B cell (primary cell): ENCODE measurements around the gene NOSIP. TPM values are rescaled to one million over a fixed set of nuclear protein-coding genes. Genes with fewer than 3 reads are reported as not detected.

ENCODE experiments used
- ATAC-seq: fragments of 200-7000 bp; cut with Tn5 transposase; one replicate; pipeline ENCODE4 v1.10.0; 2021; ENCODE audit warnings: low read depth, mild to moderate bottlenecking, moderate number of reproducible peaks, moderate library complexity
- CTCF ChIA-PET: fragments of 350-600 bp; sonication (Branson Sonifier 250); formaldehyde crosslinking; loops from one replicate; lab custom pipeline; 2021; ENCODE audit warnings: antibody characterized with exemption, inconsistent platforms; lab: Charles Lee
- POLR2A ChIA-PET: fragments of 350-600 bp; sonication (Branson Sonifier 250); formaldehyde crosslinking; loops from one replicate; lab custom pipeline; 2021; ENCODE audit warnings: antibody characterized with exemption; lab: Charles Lee
- DNase-seq: peaks from one replicate; pipeline ENCODE4 v3.0.0; 2013
- H2AFZ ChIP-seq: 2 replicates; pipeline ENCODE4 v1.6.1; 2012; ENCODE audit warnings: mild to moderate bottlenecking, low read depth, low read length; ENCODE audit not compliant: insufficient read depth, poor library complexity, severe bottlenecking
- H3K27ac ChIP-seq, 2 donors: 1 replicate in 1 of 2; 2 replicates in 1 of 2; pipeline ENCODE4 v1.5.1; 2012 to 2013; ENCODE audit warnings: low read length in 2 of 2, mild to moderate bottlenecking in 2 of 2, moderate library complexity in 1 of 2
- H3K27me3 ChIP-seq, 4 experiments: fragments of 200-600 bp in 1 of 4; sonication (generic) in 1 of 4; replicated peaks in 1 of 4; 1 replicate in 2 of 4; 2 replicates in 2 of 4; pipeline versions ENCODE4 v1.6.1 to v1.7.0; 2013 to 2016; ENCODE audit warnings: low read length in 3 of 4, mild to moderate bottlenecking in 2 of 4, mixed read lengths in 1 of 4, moderate library complexity in 1 of 4; ENCODE audit not compliant: insufficient read depth in 4 of 4, control insufficient read depth in 3 of 4; ENCODE audit errors: control extremely low read depth in 1 of 4
- H3K36me3 ChIP-seq, 2 experiments: replicated peaks in 1 of 2; 1 replicate in 1 of 2; 2 replicates in 1 of 2; pipeline versions ENCODE4 v1.6.1 to v1.7.1; 2013; ENCODE audit warnings: low read length in 1 of 2; ENCODE audit not compliant: insufficient read depth in 2 of 2, control insufficient read depth in 1 of 2; ENCODE audit errors: control extremely low read depth in 1 of 2, extremely low read depth in 1 of 2
- H3K4me1 ChIP-seq, 2 donors: fragments of 200-600 bp in 1 of 2; sonication (generic) in 1 of 2; 1 replicate in 1 of 2; 2 replicates in 1 of 2; pipeline versions ENCODE4 v1.5.1 to v1.6.1; 2013 to 2017; ENCODE audit warnings: low read length in 2 of 2; ENCODE audit not compliant: control insufficient read depth in 2 of 2, insufficient read depth in 2 of 2
- H3K4me2 ChIP-seq: replicated peaks from 2 replicates; pipeline ENCODE3; 2012; ENCODE audit warnings: mild to moderate bottlenecking, low read depth, low read length; ENCODE audit not compliant: poor library complexity, severe bottlenecking
- H3K4me3 ChIP-seq, 5 experiments: fragments of 200-600 bp in 1 of 5; sonication (generic) in 1 of 5; 1 replicate in 3 of 5; 2 replicates in 2 of 5; pipeline versions ENCODE4 v1.5.1 to v1.7.0; 2011 to 2016; ENCODE audit warnings: low read length in 4 of 5, mild to moderate bottlenecking in 4 of 5, low read depth in 2 of 5, control low read depth in 1 of 5, moderate library complexity in 1 of 5; ENCODE audit not compliant: insufficient read depth in 1 of 5; ENCODE audit errors: control extremely low read depth in 1 of 5, extremely low read depth in 1 of 5
- H3K79me2 ChIP-seq: fragments of 200-600 bp; sonication (generic); one replicate; pipeline ENCODE4 v1.6.0; 2016; ENCODE audit warnings: low read length; ENCODE audit not compliant: control insufficient read depth, insufficient read depth
- H3K9ac ChIP-seq: fragments of 200-600 bp; sonication (generic); 2 replicates; pipeline ENCODE4 v1.6.1; 2017; ENCODE audit warnings: mild to moderate bottlenecking, low read length, moderate library complexity
- H3K9me3 ChIP-seq, 3 donors: one replicate each; pipeline versions ENCODE4 v1.6.1 to v1.7.1; 2013; ENCODE audit warnings: low read length in 2 of 3; ENCODE audit not compliant: control insufficient read depth in 2 of 3, insufficient read depth in 1 of 3; ENCODE audit errors: control extremely low read depth in 1 of 3
- H4K20me1 ChIP-seq: 2 replicates; pipeline ENCODE4 v1.6.0; 2012; ENCODE audit warnings: mild to moderate bottlenecking, low read length; ENCODE audit not compliant: insufficient read depth, control insufficient read depth, poor library complexity, severe bottlenecking
- H3K27ac Mint-ChIP-seq: one replicate; pipeline ENCODE4 v1.8.0; 2021; ENCODE audit warnings: mixed read lengths
- H3K27me3 Mint-ChIP-seq: one replicate; pipeline ENCODE4 v1.8.0; 2021; ENCODE audit warnings: mixed read lengths
- H3K4me1 Mint-ChIP-seq: one replicate; pipeline ENCODE4 v1.8.0; 2021; ENCODE audit warnings: mixed read lengths
- H3K4me3 Mint-ChIP-seq: one replicate; pipeline ENCODE4 v1.8.0; 2021; ENCODE audit warnings: mixed read lengths
- H3K9me3 Mint-ChIP-seq: one replicate; pipeline ENCODE4 v1.8.0; 2022; ENCODE audit warnings: mixed read lengths; ENCODE audit not compliant: insufficient read depth
- EZH2 ChIP-seq: IDR thresholded peaks from 2 replicates; pipeline ENCODE4 v1.6.1; 2012; ENCODE audit warnings: borderline replicate concordance, low read depth, mild to moderate bottlenecking, moderate library complexity, low read length; ENCODE audit not compliant: insufficient read depth, poor library complexity, severe bottlenecking
- WGBS: methylation state at CpG from one replicate; pipeline ENCODE4 v1.1.5; 2013; ENCODE audit warnings: missing lambda C conversion rate; ENCODE audit not compliant: insufficient coverage; 5-methylcytosine and 5-hydroxymethylcytosine counted together
- intact Hi-C: fragments of 100-400 bp; cut with micrococcal nuclease; formaldehyde crosslinking; loops from one replicate; pipeline ENCODE4 v1.10.0; 2022
- polyA plus RNA-seq: library from polyadenylated mRNA; depleted of rRNA; stranded (reverse); fragments of >200 nt; gene quantifications from 2 replicates; pipeline ENCODE4 v1.2.3, GENCODE V29; 2012
- total RNA-seq, 2 donors: library from RNA; stranded (reverse); fragments of 120-200 nt in 1 of 2; gene quantifications; 1 replicate in 1 of 2; 2 replicates in 1 of 2; pipeline versions ENCODE4 v1.2.3 to v1.2.4, GENCODE V29; 2013 to 2022
- TF ChIP-seq, protein P1 (sequence below): fragments of 200-600 bp; IDR thresholded peaks from one replicate; pipeline ENCODE4 v1.8.0; 2022; ENCODE audit warnings: antibody characterized with exemption, mild to moderate bottlenecking

Gene NOSIP
- total and polyA plus RNA-seq, 2 donors (not counting 1 experiment from before 2014, with no cell fraction given) = 55.5 to 135 TPM

DNA sequence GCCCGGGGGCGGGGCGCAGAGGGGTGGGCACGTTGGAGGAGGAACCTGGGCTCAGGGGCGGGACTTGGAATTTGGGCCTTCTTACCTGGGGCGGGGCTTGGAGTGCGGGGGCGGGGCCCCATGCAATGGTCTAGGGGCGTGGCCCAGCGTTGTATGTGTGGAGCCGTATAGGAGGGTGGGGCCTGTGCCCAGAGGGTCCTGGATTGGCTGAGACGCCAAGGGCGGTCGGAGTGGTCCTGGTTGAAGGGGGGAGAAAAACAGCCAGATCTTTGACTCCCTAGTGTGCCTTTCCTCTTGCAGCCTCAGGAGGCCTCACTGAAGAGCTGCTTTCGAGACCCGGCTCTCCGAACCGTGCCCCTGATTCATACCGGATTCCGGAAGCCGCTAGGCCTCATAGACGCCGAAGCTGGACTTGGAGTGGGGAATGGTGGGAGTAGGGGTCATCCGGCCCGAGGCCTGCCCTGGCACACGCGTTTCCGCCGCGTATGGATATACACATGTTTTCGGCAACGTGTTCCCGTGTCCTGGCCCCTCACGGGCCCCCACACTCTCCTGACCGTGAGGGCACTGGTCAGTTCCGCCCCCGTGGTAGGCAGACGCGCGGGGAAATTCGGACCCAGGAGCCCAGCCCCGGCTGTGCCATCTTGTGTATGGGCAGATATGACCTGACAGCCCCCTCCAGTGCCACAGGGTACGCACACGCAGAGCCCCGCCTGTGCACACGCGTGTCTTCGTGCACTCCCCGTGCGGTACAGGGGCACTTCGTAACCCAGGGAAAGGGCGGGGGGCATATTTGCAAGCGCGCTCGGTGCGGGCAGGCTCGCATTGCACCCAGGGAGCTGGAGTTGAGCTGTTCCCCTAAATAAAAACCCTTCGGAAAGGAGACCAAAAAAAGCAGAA lies 10.0 kb upstream of the NOSIP start:
- peaks cover 0 to 15% of the 10 kb centered on the region in 2 experiments for H3K36me3 ChIP-seq
- H3K4me3 Mint-ChIP-seq = peak overlapping the region; percentile 84
- WGBS = 0% methylated on average over 48 of the region's 58 CpGs
- peak overlapping the region; percentile 69 to 85 (median 77) for H3K4me3 ChIP-seq
- no peaks in the 10 kb centered on the region for H3K9me3 ChIP-seq
- DNase-seq = peak; percentile 97
- CTCF ChIA-PET = interaction anchor here (0.7 to 3.2 kb wide), 6 partner anchors 10 to 87 kb away, joined by 3 to 15 read pairs (median 4); partner anchors contain the start of genes NOSIP, PRMT1, PRRG2 and RRAS
- H4K20me1 ChIP-seq = peaks cover 37% of the 10 kb centered on the region
- peaks cover 16 to 26% of the 10 kb centered on the region in 2 donors for H3K4me1 ChIP-seq
- H3K79me2 ChIP-seq = peaks cover 37% of the 10 kb centered on the region
- ATAC-seq = peak; percentile 80
- intact Hi-C loops = loop anchor here (1.0 to 5.0 kb wide), 6 partner anchors 10 to 1333 kb away; partner anchors contain the start of genes AKT1S1, BCL2L12, CARD8 and IRF3
- H3K4me2 ChIP-seq = peak overlapping the region; percentile 89
- no peaks in the 10 kb centered on the region for H3K27me3 Mint-ChIP-seq
- H3K27ac Mint-ChIP-seq = peak overlapping the region; percentile 91
- peak overlapping the region; percentile 72 to 85 for H3K27ac ChIP-seq
- POLR2A ChIA-PET = interaction anchor here (0.5 to 3.7 kb wide), 11 partner anchors 10 to 260 kb away, joined by 3 to 28 read pairs (median 5); partner anchors contain the start of genes BCL2L12, IRF3, NOSIP and PRMT1
- no peaks in the 10 kb centered on the region for H3K27me3 ChIP-seq
- H2AFZ ChIP-seq = peak overlapping the region; percentile 67
- peaks cover 27% of the 10 kb centered on the region for H3K4me1 Mint-ChIP-seq
- peak overlapping the region; percentile 78 for H3K9ac ChIP-seq
- no peak for TF ChIP-seq EZH2
- TF ChIP-seq, protein P1, sequence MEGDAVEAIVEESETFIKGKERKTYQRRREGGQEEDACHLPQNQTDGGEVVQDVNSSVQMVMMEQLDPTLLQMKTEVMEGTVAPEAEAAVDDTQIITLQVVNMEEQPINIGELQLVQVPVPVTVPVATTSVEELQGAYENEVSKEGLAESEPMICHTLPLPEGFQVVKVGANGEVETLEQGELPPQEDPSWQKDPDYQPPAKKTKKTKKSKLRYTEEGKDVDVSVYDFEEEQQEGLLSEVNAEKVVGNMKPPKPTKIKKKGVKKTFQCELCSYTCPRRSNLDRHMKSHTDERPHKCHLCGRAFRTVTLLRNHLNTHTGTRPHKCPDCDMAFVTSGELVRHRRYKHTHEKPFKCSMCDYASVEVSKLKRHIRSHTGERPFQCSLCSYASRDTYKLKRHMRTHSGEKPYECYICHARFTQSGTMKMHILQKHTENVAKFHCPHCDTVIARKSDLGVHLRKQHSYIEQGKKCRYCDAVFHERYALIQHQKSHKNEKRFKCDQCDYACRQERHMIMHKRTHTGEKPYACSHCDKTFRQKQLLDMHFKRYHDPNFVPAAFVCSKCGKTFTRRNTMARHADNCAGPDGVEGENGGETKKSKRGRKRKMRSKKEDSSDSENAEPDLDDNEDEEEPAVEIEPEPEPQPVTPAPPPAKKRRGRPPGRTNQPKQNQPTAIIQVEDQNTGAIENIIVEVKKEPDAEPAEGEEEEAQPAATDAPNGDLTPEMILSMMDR = peak; percentile 13
- no peaks in the 10 kb centered on the region for H3K9me3 Mint-ChIP-seq
